Measurements from ENCODE around the gene SV2B.

SV2B gene

DNA sequence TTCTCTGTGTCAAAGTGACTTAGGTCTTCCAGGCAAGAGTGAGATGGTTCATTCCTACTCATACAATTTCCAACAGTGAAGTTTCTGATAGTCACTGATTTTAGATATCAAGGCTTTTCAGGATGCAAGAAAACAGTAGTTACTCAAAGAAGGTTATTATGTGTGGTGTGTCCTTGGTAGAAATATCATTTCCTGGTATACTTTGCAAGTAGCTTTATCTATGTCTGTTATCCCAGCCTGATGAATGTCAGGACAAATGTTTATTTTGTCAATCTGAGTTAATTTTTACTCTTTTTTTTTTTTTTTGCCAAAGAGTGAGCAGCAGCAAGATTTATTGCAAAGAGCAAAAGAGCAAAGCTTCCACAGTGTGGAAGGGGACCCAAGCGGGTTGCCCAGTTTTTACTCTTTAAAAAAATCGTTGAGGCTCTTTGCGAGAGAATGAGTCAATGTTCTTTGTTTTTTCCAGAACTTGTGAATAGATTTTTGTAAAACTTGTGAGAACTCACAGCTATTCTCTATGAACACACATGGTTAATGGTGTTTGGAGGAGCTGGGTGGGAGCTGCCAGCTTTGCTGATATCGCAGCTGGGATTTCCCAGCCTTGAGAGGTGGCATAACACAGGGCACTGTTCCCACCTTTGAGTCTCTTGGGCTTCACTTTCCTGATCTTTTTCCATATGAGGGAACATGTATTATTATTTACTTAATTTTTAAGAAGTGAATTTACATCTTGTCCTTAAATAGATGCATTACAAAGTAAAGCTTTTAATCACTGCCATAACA, 51.9 kb downstream of the SV2B start:
- Histone ChIP-seq H3K27ac (peak overlapping the region; percentile 81), H3K4me3 (ENCODE audit: low read depth, low read length) (no peak overlapping the region), H3K27me3 (ENCODE audit: insufficient read depth, low read depth, severe bottlenecking) (no peaks in the 10 kb centered on the region), H3K9me3 (ENCODE audit: severe bottlenecking) (peaks cover 2% of the 10 kb centered on the region), H3K36me3 (no peaks in the 10 kb centered on the region)
- TF ChIP-seq, protein P1, sequence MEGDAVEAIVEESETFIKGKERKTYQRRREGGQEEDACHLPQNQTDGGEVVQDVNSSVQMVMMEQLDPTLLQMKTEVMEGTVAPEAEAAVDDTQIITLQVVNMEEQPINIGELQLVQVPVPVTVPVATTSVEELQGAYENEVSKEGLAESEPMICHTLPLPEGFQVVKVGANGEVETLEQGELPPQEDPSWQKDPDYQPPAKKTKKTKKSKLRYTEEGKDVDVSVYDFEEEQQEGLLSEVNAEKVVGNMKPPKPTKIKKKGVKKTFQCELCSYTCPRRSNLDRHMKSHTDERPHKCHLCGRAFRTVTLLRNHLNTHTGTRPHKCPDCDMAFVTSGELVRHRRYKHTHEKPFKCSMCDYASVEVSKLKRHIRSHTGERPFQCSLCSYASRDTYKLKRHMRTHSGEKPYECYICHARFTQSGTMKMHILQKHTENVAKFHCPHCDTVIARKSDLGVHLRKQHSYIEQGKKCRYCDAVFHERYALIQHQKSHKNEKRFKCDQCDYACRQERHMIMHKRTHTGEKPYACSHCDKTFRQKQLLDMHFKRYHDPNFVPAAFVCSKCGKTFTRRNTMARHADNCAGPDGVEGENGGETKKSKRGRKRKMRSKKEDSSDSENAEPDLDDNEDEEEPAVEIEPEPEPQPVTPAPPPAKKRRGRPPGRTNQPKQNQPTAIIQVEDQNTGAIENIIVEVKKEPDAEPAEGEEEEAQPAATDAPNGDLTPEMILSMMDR (IDR thresholded peaks at IDR 0.05; ENCODE audit: low read depth, low read length), result no peak
- DNase-seq, result no peak

DNA sequence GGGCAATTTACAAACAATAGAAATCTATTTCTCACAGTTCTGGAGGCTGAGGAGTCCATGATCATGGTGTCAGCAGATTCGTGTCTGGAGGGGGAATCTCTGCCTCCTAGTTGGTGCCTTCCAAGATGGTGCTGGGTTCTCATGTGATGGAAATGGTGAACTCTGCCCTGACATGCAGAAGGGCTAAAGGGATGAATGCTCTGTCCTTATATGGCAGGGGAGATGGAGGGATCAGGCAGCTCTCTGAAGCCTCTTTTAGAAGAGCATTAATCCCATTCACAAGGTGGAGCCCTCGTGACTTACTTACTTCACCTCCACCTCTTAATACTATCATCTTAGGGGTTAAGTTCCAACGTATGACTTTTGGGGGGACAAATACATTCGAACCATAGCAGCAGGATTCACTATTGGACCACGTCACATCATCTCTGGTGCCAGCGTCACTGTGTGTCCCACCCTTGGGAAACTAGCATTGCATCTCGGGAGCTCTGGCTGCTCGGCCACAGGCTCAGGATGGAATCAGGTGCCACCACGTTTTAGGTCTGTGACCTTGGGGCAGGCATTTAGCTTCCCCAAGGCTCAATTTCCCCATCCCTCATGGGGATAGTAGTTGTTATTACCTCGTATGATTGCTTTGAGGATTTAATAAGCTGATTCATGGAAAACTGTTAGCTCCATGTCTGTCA, 53.0 kb downstream of the SV2B start:
- peak overlapping the region; percentile 36 for H3K27ac ChIP-seq
- TF ChIP-seq, protein P1 (IDR thresholded peaks at IDR 0.05; ENCODE audit: low read depth, low read length), result no peak
- H3K27me3 ChIP-seq (ENCODE audit: insufficient read depth, low read depth, severe bottlenecking), result no peaks in the 10 kb centered on the region
- peak; percentile 52 for DNase-seq
- H3K4me3 ChIP-seq (ENCODE audit: low read depth, low read length), result no peak overlapping the region
- no peaks in the 10 kb centered on the region for H3K36me3 ChIP-seq
- no peaks in the 10 kb centered on the region for H3K9me3 ChIP-seq (ENCODE audit: severe bottlenecking)

DNA sequence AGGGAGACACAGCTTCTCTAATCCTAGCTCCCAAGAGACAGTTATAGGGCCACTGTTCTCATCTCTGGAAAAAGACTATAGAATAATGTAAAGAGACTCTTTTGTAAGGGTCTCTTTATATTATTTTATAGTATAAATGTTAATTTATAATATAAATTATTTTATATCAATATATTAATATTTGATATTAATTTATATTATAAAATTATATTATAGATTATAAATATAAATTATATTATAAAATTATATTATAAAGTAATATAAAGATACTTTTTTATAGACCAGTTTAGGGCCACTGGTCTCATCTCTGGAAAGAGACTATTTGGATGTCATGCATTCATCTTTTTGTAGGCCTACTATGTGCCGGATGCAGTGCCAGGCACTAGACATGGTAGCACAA, 53.9 kb downstream of the SV2B start:
- TF ChIP-seq, protein P1 (IDR thresholded peaks at IDR 0.05; ENCODE audit: low read depth, low read length), result no peak
- Histone ChIP-seq H3K4me3 (ENCODE audit: low read depth, low read length) (no peak overlapping the region), H3K9me3 (ENCODE audit: severe bottlenecking) (no peaks in the 10 kb centered on the region), H3K27me3 (ENCODE audit: insufficient read depth, low read depth, severe bottlenecking) (no peaks in the 10 kb centered on the region), H3K27ac (no peak overlapping the region), H3K36me3 (no peaks in the 10 kb centered on the region)
- no peak for DNase-seq

DNA sequence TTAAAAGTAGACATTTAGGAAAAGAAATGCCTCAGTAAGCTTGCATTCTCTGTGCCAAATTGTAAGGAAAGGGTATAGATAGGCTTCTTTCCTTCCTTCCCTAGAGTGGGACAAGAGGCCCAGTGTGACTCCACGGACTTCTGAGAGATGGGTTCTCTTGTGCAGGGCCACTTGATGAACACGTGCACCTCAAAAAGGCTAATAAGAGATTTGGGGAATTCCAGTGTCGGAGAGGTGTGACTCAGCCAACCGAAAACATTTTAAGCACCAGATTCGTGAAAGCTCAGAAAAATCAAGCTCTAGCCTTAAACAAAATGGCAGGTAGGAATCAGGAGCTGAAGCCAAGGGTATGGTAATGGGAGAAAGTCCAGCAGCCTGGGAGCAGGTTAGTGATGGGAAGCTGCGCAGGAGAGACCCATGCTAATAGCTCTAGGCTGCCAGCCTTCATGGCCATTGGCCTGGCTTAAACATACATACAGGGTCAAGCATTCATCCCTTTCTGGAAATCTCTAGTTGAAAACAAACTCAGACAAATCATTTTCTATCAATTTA, 56.2 kb downstream of the SV2B start:
- H3K4me3 ChIP-seq (ENCODE audit: low read depth, low read length), result no peak overlapping the region
- DNase-seq, result no peak
- no peak overlapping the region for H3K27ac ChIP-seq
- TF ChIP-seq, protein P1 (IDR thresholded peaks at IDR 0.05; ENCODE audit: low read depth, low read length), result no peak
- no peaks in the 10 kb centered on the region for H3K27me3 ChIP-seq (ENCODE audit: insufficient read depth, low read depth, severe bottlenecking)
- H3K36me3 ChIP-seq, result no peaks in the 10 kb centered on the region
- no peaks in the 10 kb centered on the region for H3K9me3 ChIP-seq (ENCODE audit: severe bottlenecking)

DNA sequence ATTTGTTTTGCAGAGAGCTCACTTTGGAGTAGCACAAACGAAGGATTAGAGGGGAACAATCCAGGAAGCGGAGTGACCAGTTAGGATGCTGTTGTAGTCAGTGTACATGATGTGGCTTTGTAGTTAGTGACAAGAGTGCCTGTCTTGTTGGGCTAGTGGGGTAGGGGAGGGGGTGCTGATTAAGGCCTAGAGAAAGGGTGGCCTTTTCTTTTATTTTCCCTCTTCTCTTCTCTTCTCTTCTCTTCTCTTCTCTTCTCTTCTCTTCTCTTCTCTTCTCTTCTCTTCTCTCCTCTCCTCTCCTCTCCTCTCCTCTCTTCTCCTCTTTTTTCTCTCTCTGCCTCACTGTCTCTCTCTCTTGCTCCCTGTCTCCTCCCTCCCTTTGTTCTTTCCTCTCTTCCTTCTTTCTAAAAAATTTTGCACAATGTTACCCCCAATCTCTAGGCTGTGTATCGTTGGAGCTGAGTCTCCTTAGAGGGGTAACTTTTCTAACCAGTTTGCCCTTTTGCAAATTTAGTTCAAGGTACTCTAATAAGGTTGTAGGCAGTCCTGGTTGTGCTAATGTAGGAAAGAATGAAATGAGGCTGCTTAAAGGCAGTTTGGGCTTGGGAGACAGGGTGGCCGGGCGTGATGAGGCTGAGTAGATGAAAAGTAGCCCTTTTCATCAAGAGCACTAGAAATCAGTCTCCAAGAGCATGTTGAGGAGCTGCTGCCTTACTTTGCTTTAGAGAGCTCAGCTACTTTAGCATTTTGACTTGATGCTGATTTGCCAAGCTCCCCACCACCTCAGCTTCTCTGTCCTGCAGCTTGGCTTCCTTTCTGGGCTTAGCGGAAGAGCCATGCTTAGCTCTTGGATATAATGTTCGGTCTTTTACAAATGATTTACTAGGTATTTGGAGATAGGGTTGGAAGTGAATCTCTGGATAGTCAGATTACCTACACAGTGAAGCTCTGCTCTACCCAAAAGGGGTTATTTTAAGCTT, 58.6 kb downstream of the SV2B start:
- DNase-seq, result no peak
- Histone ChIP-seq H3K27ac (no peak overlapping the region), H3K27me3 (ENCODE audit: insufficient read depth, low read depth, severe bottlenecking) (no peaks in the 10 kb centered on the region), H3K9me3 (ENCODE audit: severe bottlenecking) (no peaks in the 10 kb centered on the region), H3K4me3 (ENCODE audit: low read depth, low read length) (no peak overlapping the region), H3K36me3 (no peaks in the 10 kb centered on the region)
- TF ChIP-seq, protein P1 (IDR thresholded peaks at IDR 0.05; ENCODE audit: low read depth, low read length), result no peak

Data from WERI-Rb-1 (cell line).